ENCODE measurements around the gene ADGB.
"Not testable (repeated sequence)": the region's sequence is repeated elsewhere in the genome, so short reads cannot be mapped to it uniquely, and the experiment has no call there.

Gene ADGB

DNA sequence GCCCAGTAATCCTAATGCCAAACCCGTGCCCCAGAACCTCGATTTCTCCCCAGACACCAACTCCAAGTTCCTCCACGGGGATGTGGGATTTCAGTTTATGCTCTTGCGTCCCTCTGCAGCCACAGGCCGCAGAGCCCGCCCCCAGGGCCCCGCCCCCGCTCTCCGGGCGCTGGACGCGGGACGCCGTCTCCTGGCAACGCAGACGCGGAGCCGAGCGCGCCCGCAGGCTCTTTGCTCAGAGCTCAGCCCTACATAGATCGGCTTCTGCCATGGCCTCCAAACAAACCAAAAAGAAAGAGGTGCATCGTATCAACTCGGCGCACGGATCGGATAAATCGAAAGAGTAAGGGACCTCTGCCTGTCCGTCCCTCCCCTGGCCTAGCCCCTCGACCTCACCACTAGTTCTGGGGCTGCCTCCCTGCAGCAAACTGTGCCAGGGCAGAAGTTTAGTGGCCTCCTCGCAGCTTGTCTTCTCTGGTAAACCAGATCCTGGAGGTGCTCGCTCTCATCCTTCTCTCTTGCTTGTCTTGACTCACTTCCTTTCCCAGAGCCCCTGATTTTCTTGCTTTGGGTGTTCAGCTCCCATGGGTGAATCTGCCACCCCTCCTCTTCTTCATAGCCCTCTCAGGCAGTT is at the start of gene ADGB:
Gene ADGB, plus strand, starts transcription at position 201 of the 634 bp plus-strand sequence. Its CDS starts 69 bp downstream, at position 270.
- no peak within 1 kb of the TSS for H3K27ac ChIP-seq
- POLR2A ChIA-PET (ENCODE audit: low non-redundant PET) = no interaction called here
- CTCF ChIA-PET = no interaction called here
- peak; percentile 55 for DNase-seq (ENCODE audit: low spot score)
- TF ChIP-seq, protein P1, sequence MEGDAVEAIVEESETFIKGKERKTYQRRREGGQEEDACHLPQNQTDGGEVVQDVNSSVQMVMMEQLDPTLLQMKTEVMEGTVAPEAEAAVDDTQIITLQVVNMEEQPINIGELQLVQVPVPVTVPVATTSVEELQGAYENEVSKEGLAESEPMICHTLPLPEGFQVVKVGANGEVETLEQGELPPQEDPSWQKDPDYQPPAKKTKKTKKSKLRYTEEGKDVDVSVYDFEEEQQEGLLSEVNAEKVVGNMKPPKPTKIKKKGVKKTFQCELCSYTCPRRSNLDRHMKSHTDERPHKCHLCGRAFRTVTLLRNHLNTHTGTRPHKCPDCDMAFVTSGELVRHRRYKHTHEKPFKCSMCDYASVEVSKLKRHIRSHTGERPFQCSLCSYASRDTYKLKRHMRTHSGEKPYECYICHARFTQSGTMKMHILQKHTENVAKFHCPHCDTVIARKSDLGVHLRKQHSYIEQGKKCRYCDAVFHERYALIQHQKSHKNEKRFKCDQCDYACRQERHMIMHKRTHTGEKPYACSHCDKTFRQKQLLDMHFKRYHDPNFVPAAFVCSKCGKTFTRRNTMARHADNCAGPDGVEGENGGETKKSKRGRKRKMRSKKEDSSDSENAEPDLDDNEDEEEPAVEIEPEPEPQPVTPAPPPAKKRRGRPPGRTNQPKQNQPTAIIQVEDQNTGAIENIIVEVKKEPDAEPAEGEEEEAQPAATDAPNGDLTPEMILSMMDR (conservative IDR thresholded peaks at IDR 0.05; ENCODE audit: low read depth) = no peak

DNA sequence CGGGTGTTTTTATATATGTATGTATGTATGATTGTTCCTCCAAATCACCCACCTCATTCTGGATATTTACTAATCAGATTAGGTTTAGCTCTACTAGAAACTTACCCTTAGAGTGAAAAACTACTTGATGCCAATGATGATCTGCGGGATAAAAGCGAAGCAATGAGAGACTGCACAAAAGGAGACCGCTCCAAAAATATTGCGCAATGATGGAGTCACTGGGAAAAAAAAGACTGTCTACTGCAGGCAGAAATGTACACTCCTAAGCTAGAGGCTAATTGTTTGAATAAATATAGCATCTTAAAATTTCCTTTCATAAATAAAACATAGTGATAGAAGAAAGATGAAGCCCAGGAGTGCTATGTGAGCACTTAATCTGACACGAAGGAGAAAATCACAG is 47.9 kb upstream of the ADGB start:
- CTCF ChIA-PET = interaction anchor here (0.5 to 0.7 kb wide), 2 partner anchors 250 to 622 kb away, joined by 3 read pairs; no protein-coding TSS in a partner anchor
- POLR2A ChIA-PET (ENCODE audit: low non-redundant PET) = no interaction called here
- no peak for DNase-seq (ENCODE audit: low spot score)
- no peak overlapping the region for H3K27ac ChIP-seq
- TF ChIP-seq, protein P1 (conservative IDR thresholded peaks at IDR 0.05; ENCODE audit: low read depth) = no peak

DNA sequence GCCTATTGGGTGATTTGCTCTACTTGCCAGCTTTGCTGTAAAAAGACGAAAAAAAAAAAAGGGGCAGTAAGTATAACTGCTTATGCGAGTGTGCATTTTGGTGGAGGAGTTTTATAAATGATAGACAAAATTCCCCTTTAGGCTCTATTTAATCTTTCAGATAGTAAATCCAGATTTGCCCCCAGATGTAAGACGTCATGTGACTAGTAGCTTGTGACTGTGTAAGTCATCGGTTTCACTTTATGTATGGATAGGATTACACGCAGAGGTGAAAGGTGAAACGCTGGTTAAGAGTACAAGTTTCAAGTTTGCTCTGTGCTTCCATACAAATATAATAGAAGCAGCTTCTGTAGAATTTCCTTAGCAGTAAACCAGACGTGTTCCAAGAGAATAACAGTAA is 47.2 kb upstream of the ADGB start:
- POLR2A ChIA-PET (ENCODE audit: low non-redundant PET) = interaction anchor here (0.6 kb wide), 1 partner anchor 880 kb away, joined by 8 read pairs; no protein-coding TSS in a partner anchor
- H3K27ac ChIP-seq = no peak overlapping the region
- DNase-seq (ENCODE audit: low spot score) = no peak
- CTCF ChIA-PET = interaction anchor here (0.6 kb wide), 1 partner anchor 117 kb away, joined by 3 read pairs; no protein-coding TSS in a partner anchor
- TF ChIP-seq, protein P1 (conservative IDR thresholded peaks at IDR 0.05; ENCODE audit: low read depth) = no peak

DNA sequence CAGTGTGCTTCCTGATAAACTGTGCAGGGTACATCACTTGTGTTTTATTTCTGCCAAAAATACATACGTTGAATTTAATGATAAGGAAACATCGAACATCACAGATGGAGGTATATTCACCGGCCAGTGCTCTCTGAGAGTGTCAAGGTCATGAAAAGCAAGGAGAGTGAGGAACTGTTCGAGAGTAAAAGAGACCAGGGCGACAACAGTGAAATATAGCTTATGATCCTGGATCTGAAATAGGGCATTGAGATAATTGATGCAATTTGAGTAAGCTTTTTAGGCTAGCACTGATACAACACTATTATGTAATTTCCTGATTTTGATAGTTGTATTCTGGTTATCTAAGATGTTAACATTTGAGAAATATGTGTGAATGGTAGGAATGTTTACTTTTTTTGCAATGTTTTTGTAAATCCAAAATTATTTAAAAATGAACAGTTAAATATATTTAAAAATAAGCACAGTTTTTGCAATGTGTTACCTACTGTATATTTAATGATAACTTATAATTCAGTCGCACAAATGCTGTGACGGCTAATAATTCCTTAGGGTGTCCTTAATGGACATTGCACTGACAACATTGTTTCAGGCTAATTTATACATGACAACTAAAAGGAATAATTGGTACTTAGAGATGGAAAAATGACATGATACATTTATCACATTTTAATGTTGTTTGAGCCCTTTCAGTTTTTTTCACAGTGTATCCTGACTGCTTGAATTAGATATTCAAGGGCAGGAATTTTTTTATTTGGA is 45.2 kb upstream of the ADGB start:
- CTCF ChIA-PET = no interaction called here
- TF ChIP-seq, protein P1 (conservative IDR thresholded peaks at IDR 0.05; ENCODE audit: low read depth) = no peak
- POLR2A ChIA-PET (ENCODE audit: low non-redundant PET) = no interaction called here
- DNase-seq (ENCODE audit: low spot score) = no peak
- H3K27ac ChIP-seq = no peak overlapping the region

DNA sequence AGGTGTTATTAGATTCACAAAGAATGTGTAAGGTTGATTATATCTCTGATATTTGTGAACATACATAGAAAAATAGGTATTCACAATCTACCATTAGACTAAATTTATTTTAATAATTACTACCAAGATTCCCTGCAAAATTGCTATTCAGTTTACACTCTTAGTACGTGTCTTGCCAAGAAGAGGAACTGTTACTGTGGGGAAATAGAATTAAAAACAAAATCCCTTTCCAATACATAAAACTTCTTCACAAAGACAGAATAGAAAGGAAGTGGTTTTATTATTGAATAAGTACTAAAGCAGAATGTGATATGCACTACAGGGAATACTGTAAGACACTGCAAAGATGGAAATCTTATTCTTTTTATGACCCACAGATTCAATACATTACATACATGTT is 38.2 kb upstream of the ADGB start:
- DNase-seq (ENCODE audit: low spot score) = no peak
- TF ChIP-seq, protein P1 (conservative IDR thresholded peaks at IDR 0.05; ENCODE audit: low read depth) = no peak
- no peak overlapping the region for H3K27ac ChIP-seq
- POLR2A ChIA-PET (ENCODE audit: low non-redundant PET) = no interaction called here
- CTCF ChIA-PET = interaction anchor here (0.6 kb wide), 1 partner anchor 104 kb away, joined by 3 read pairs; no protein-coding TSS in a partner anchor

DNA sequence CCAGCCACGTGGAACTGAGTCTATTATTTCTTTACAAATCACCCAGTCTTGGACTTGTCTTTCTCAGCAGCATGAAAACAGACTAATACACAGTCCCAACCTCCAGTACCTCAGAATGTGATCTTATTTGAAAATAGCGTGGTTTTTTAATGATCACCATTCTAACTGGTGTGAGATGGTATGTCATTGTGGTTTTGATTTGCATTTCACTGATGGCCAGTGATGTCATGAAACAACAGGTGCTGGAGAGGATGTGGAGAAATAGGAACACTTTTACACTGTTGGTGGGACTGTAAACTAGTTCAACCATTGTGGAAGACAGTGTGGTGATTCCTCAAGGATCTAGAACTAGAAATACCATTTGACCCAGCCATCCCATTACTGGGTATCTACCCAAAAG is 32.1 kb upstream of the ADGB start:
- DNase-seq (ENCODE audit: low spot score); CTCF ChIA-PET; H3K27ac ChIP-seq; POLR2A ChIA-PET (ENCODE audit: low non-redundant PET): not testable (repeated sequence)

DNA sequence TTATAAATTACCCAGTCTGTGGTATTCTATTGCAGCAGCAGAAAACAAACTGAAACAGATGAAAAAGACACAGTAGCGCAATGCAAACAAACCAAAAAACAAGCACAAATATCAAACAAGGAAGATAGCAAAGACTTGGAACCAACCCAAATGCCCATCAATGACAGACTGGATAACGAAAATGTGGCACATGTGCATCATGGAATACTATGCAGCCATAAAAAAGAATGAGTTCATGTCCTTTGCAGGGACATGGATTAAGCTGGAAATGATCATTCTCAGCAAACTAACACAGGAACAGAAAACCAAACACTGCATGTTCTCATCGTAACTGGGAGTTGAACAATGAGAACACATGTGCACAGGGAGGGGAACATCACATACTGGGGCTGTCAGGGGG is 30.2 kb upstream of the ADGB start:
- CTCF ChIA-PET; DNase-seq (ENCODE audit: low spot score); H3K27ac ChIP-seq; POLR2A ChIA-PET (ENCODE audit: low non-redundant PET): not testable (repeated sequence)
